Stimulated activated CD4-positive, alpha-beta T cell treated with anti-CD3 and anti-CD28 coated beads, Interleukin-1b, Interleukin-23, amount 100 ng/mL, for 1 hour (primary cell): ENCODE results near the gene RAB24.

Experiments
- DNase-seq, 2 donors: peaks; one replicate each; pipeline ENCODE4 v3.0.0-alpha.2; 2020; ENCODE audit warnings: low read depth in 2 of 2

The RAB24 gene

DNA sequence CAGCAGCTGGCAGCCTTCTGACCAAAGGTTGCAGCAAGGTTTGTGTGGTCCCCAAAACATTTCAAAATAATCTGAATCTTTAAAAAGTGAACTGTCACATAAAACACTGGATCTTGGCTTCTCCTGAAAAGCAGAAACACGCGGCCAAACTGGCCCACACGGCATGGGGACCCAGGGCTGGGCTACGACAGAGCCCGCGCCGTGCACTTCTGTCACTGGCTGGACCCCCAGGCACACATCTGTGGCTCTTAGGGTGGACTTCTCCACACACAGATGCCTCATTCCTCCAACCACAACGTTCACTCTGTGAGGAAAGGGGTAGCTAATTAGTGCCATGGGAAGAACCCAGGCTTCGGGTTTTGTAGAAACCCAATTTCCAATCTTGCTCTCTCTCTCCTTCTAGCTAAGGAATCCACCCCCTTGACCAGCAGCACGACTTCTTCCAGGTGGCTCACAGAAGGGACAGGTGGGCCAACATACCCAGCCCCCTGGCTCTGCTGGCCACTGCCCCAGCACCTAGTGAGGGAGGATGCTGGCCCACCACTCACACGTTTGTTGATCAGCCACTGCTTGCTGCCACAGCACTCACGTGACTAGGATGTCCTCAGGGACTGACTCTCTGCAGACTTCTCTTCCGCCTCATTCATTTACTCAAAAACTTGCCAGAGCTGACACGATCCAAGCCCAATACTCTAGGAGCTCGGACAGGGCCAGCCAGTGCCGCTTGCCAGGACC lies 30.1 kb upstream of the RAB24 start:
- DNase-seq: no peak

DNA sequence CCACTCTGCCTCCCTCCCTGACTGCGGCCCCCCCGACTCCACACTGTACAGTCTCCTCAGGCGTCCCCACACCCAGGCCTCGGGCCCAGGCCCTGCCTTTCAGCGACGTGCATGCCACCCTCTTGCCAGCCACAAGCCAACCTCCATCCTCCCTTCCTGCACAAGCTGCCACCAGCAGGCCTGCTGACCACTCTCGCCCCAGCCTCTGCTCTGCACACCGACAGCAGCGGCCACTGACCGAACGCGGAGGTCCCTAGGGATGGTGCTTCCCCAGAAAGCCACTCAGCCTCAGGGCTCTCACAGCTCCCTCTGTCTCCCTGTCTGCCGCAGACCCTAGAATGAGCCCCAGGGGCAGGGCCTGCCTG lies 29.4 kb upstream of the RAB24 start:
- DNase-seq: no peak

DNA sequence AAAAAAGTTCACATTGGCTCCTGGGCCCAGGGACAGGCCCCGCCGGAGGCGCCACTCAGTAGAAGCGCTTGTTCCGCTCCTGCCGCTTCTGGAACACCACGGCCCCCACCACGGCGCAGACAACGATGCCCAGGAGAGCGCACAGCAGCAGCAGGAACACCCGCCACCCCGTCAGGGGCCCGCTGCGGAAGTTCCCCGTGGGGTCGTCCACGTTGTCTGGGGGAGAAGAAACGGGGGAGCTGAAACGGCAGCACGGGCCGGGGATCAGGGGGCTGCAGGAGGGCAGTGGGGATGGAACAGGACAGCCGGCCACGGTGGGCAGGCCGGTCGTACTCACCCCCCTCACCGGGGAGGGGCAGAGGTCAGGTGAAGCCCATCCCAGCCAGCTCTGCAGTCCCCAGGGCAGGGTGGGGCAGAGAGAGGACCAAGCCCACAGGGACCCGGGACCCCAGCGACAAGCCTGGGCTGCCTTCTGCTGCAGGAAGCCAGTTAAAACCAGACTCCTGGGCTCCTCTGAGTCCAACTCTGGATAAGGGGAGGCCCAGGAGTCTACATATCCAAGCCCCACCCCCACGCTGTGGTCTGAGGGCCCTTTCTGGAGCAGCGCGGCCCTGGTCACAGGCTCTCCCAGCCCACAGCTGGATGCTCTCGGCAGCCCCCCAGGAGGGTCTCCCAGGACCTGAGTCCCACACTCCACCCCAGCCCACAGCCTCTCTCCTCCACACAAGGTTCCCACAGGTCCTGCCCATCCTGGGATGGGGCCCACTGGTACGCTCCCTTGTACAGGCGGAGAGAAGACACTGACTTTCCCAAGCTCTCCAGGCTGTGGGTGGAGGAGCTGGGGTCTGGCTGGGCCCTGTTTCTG lies 28.7 kb upstream of the RAB24 start:
- no peak for DNase-seq

DNA sequence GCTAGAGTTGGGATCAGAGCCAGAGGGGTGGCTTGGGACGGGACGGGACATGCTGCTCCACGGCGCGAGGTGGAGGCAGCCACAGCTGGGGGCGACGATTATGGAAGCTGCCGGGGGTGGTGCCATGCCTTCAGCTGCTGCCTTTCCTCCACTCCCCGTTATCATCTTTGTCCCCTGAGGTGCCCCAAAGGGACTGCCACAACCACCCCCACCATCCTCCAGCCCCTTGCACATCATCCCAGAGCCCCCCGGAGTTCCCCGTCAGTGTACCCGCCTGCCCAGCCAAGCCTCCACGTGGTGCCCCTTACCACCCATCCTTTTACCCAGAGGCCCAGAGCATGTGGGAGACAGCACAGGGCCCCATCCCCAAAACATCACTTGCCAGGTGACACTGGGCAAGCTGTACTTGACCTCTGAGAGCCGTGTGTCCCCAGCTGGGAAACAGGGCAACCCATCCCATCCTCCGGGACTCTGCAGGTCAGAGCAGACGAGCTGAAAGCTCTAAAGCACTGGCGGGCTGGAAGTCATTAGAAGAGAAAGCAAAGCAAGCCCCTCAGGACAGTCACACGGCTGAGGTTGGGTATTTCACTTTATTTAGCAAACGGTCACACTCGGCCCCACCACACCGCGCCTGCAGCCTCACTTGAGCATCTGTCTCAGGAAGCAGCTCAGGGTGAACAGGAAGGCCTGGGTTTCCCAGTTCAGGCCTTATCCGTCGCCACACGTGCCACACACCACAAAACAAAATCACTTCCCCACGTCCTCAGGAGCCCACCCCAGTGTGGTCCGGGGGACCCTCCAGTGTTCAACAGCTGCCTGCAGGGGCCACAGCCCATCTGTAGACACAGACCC lies 27.7 kb upstream of the RAB24 start:
- no peak for DNase-seq

DNA sequence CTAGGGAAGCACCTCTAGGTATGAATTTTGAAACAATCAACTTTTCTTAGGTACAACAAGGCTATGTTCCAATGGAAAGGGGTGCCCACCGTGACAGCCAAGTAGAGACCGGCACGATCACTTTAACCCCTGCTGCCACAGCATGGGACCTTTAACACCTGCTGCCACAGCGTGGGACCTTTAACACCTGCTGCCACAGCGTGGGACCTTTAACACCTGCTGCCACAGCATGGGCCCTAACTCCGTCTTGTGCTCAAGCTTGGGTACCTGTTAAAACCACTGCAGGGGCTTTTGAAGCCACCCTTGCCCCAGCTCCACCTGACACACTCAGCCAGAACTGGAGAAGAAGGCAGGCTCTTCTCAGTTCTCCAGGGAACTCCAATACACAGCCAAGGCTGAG lies 26.4 kb upstream of the RAB24 start:
- no peak for DNase-seq

DNA sequence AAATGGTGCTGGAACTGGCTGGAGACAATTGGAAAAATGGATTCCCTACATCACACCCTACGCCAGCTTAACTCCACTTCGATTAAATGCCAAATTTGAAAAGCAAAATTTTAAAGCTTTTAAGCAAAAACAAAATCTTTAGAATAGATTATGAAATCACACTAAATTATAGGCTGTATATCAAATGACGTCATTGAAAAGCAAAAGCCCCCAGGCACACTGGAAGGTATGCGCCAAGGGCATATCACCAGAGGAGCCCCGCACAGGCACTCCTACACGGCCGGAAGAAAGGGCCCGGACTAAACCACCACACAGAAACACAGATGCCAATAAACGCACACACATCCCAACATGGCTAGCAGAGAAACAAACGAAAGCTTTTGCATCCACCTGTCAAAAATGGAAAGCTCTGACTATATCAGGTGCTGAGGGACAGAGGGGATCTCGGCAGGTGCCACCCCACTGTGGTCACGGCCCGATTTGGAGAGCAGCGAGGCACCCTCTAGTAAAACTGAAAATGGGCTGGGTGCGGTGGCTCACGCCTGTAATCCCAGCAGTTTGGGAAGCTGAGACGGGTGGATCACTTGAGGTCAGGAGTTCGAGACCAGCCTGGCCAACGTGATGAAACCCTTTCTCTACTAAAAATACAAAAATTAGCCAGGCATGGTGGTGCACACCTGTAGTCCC lies 25.2 kb upstream of the RAB24 start:
- DNase-seq: no peak

DNA sequence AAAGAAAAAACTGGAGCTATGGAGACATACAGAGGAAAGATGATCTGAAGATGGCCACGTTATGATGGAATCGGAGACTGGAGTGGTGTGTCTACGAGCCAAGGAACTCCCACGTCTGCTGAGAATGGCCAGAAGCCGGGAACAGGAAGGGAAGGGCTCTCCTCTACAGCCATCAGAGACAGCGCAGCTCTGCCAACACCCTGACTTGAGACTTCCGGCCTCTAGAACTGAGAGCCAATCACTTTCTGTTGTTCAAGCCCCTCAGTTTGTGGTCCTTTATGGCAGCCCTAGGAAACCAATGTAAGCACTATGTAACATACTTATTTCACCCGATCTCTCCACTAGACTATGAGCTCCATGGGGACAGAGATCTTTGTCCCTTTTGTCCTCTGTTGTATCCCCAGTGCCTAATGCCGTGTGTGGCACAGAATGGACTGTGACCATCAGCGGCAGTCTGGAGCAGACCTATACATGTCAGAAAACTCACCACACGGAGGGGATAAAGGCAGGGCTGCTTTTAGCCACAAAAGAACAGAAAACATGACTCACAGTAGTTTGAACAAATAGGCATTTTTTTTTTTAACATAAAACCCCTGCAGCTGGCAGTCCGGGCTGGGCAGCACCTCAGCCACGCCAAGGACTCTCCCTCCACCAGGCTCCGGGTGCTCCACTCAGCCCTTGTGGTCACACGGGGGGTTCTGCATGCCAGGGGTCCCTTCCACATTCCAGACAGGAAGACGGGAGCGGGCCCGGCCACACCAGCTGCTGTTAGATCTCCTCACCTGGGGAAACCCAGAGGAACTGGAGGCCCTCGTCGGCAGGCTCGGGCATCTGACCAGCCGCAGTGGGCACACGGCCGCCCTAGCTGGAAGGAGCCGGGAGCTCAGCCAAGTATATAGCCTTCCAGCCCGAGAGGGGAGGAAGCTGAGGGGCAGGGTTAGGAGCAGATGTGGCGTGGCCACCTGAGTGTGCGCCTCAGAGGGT lies 24.3 kb upstream of the RAB24 start:
- DNase-seq: no peak

DNA sequence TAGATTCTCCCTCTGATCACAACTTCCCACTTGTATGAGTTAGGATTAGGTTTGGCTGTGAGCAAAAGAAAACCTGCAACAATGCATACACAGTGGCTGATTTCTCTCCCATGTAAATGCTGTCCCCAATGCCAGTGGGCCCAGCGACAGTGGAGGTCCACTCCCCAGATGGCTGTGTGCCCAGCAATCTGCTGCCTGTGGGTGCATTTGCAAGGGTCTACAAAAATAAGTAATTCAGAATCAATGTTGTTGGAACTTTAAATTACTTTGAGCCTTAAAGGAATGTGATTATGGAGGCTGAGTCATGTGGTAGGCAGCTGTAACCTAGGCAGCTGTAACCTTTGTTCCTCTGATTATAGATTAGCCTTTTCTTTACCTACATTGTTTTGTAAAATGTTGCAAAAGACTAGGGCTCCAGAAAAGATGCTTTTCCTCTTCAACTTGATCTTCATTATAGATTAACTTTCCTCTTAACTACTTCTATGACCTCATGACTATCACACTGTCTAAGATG lies 22.4 kb upstream of the RAB24 start:
- DNase-seq: no peak

DNA sequence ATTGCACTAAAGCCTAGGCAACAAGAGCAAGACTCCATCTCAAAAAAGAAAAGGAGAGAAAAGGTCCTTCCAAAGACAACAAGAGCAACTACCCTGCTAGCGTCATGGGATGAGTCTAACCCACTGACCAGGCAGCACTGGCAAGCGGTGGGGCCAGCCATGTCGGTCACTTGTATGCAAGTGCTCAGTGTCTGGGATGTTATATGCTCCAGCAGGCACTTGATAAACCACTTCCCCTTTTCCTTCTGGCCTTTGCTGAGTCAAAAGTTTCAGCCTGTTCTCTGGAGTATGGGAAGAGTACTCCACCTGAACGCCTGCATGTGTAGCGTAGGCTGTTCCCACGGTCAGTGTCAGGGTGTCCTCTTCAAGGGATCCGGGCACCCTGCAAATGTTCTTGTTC lies 17.4 kb upstream of the RAB24 start:
- DNase-seq: no peak

DNA sequence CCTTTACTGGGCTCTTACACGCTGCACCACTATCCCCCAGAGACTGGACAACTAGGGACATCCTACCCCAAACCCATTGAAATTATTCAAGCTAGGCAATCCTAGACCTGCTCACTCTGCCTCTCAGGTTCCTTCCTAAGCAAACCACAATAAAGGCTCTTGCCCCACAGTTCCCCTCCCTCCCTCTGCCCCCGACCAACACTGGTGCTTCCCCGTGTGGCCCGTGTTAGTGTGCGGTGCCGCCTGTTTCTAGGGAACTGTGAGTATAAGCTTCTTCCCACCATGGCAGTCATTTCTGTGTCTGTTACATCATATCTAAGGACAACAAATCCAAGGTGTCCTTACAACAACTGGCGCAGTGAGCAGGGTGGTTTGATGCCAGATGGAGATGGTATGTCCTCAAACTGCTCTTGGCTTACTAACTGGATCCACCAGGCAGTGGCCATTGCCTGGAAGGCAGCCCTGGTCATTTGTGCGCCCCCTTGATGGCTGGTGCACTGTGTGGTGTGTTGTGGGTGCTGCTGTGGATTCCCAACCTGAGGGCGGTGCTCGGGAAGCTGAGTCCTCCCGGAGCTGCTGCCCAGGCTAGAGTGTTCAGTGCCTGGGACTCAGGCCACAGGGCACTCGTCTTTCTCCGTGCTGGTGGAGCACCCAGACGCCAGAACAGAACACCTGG lies 16.5 kb upstream of the RAB24 start:
- no peak for DNase-seq

DNA sequence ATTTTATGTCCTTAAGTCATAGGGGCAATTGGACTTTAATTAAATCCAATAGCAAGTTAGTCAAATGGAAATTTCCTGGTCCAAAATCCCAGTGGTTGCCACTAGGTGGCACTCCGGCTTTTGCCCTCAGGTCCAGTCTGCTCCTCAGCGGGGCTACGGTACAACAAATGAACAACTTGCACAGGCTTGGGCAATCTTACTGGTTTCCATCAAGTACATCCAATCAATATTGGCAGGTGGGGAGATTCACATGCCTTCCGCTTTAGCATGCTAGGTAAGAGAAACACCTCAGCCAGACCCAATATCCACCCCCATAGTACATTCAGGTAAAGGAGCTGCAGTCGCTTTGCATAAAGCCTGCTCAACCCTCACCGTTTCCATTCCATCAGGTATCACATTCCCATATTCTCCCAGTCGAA lies 14.4 kb upstream of the RAB24 start:
- DNase-seq: peak; percentile 42 to 59

DNA sequence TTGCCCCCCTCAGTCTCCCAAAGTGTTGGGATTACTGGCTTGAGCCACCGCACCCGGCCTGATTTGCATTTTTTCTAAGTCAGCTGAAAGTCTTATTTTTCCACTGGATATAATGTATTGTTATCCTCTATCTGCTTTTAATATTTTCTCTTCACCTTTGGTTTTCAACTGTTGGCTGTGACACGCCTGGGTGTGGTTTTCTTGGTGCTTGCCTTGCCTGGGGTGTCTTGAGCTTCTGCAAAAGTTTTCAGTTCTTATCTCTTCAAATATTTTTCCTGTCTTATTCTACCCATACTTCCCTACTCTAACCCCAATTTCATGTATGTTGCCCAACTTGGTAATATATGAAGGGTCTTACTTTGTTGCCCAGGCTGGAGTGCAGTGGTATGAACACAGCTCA lies 12.5 kb upstream of the RAB24 start:
- DNase-seq: no peak

DNA sequence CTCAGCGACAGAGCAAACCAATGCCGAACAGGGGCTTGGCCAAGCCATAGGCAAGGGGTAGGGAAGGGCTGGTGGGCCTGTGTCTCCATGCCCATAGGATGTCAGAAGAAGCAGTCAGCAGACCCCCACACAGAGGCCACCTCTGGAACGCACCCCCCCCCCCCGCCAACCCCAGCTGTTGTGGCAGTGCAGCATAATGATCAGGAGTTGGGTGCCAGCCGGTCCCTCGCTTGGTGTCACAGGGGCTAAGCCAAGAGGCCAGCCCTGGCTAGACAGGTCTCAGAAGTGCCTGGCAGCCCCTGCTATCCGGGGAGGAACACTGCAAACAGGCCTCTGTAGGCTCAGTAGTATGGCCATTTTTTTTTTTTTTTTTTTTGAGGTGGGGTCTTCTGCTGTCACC lies 11.9 kb upstream of the RAB24 start:
- no peak for DNase-seq

DNA sequence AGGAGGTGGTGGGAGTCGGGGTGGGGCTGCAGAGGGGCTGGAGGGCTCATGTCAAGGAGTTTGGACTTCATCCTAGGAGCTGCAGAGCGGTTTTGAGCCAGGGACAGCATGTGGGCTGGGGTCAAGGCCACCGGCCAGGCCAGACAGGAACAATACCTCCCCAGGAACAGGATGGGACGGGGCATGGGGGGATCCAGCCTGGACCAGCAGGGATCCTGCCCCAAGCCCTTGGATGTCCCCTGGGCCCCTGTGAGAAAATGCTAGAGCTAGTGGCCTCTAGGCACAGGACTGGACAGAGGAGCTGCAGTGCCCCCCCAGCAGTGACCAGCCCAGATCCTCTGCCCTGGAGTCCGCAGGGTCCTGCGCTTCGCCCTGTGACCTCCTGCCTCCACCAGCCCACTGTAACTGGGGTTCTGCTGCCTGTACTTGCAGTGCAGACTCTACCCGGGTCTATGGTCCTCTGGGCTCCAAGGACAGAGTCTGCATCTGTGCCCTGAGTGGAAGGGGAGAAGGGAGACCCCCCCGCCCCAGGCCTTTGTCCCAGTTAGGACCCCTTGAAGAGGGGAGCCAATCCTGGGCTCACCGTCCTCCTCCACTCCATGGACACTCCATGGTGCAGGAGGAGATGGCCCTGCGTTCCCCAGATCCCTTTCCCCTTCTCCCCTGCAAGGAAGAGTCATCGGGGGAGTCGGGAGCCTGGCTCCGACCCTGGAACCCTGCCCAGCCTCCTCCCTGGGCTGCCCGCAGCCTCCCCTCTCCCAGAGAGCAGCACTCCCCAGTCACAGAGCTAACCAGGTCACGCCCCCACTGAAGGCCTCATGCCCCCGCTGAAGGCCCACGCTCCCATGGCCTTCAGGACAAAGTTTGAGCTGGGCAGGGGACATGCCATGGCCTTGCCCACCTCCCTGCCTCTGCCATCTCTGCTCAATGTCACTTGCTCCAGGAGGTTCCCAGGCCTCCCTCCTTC lies 11.1 kb upstream of the RAB24 start:
- no peak for DNase-seq

DNA sequence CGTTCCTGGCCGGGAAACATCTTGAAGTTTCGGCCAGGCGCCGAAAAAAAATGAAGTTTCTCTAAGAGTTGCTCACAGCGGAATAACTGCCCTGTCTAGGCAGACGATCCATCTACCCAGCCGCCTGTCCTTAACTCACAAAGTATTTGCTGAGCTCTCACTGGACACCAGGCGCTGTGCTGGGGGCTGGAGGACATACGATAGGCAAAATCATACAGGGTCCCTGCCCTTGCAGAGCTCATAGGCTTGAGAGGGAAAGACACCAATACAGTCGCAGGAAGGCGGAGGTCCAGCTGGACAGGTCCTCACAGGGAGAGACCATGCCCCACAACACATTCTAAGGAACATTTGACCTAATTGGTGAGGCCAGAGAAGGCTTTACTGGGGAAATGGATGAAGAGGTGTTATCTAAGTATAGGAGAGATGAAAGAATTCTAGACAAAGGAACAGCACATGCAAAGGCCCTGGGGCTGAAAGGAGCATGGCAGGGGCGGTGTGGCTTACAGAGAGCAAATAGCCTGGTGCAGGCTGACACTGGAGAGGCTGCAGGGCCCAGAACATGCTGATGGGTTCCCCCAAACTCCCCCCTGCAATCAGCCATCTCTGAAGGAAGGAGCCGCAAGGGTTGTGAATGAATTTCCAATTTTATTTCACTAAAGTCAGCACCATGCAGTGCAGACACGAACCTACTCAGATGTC lies 10.2 kb upstream of the RAB24 start:
- DNase-seq: no peak

DNA sequence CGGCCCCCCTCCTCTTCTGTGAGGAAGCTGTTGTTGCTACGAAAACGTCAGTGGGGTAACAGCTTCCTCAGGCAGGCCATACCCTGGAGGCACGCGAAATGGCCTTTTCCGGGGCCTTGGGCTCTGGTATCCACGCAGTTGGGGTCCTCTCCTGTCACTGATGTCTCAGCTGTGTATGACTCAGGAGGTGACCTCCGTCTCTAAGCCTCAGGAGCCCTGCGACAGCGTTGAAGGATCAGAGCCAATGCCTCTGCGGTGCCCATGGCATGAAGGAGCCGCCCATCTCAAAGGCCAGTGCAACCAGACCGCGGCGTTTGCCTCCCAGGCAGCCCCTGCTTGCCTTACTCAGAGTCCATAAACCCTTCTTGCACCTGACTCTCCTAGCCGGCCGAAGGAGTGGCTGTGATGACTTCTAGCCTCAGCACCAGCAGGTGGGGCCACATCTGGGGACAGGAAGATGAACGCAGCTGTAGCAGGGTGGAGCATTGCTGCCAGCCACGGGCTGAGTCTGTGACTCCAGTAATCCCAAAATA lies 9.2 kb upstream of the RAB24 start:
- no peak for DNase-seq

DNA sequence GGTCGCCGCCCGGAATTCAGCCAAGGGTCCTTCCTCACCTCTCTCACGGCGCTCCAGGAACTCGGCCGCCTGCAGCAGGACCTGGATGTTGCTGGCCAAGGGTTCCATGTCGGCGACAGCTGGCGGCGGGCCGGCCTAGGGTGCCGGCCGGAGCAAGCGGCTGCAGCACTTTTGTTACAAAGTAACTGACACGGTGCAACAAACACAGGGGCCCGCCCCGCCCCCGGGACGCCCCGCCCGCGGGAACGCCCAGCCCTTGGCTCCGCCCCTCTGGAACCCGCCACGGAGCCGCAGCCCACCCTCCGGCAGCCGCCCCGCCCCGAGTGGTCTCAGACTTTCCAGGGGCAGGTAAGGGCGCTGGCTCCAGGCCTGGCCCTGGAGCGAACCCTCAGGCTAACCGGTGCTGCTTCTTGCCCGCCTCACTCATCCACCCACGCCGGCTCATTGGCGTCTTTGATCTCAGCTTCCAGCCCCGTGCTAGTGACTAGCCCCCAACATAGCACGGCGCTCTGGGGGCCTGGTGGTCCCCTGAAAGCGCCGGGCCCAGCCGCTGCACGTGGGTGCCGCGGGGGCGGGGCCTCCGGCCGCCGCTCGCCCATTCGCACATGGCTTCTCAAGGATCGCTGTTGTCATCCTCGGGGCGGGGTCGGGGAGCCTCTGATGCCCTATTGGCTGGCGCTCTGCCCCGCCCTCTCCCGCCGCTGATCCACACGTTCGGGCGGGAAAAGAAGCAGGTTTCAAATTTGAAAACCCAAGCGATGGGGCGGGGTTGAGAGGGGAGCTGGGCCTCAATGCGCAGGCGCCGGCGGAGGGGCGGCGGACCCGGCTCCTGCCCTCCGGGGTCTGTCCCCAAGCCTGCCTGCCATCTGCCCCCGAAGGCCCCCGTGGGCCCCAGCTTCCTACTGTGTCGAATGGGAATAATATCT lies 8.5 kb upstream of the RAB24 start, which contains the start of gene MXD3:
TSS of gene MXD3 (minus strand) at position 176 of the 926 bp plus-strand sequence. CDS start at position 108, 68 bp downstream.
- peak; percentile 85 to 92 for DNase-seq
